ENCODE measurements around the gene KRT35.

The KRT35 gene

GRCh38 chr17:41516147-41516829 is 35.3 kb upstream of the KRT35 start:
- no peak overlapping the region for H3K9ac ChIP-seq (ENCODE audit: low read length)
- no peak overlapping the region for H2BK5ac ChIP-seq (ENCODE audit: low read depth, low read length, poor library complexity)
- H3K79me2 ChIP-seq (ENCODE audit: control insufficient read depth, insufficient read depth, low read length, poor library complexity), result no peaks in the 10 kb centered on the region
- no peak overlapping the region for H2AFZ ChIP-seq (ENCODE audit: insufficient read depth, low read length, poor library complexity)
- no peaks in the 10 kb centered on the region for H3K36me3 ChIP-seq (ENCODE audit: control insufficient read depth in 1 of 2, insufficient read depth in 2 of 2, low read length in 2 of 2)
- H4K8ac ChIP-seq (ENCODE audit: low read depth, low read length), result no peak overlapping the region
- no peak overlapping the region for H3K27ac ChIP-seq (ENCODE audit: low read depth, low read length)
- H3K14ac ChIP-seq (ENCODE audit: low read length), result no peak overlapping the region
- H4K91ac ChIP-seq (ENCODE audit: low read depth, low read length), result no peak overlapping the region
- no peak overlapping the region for H3K18ac ChIP-seq (ENCODE audit: low read length)
- no CpG with 5 or more reads among the region's 14 CpGs for WGBS (ENCODE audit: extremely low coverage, insufficient coverage, insufficient read length)
- no peak overlapping the region for H3K4me3 ChIP-seq (ENCODE audit: low read depth, low read length)
- DNase-seq, result no peak
- no peak overlapping the region for H3K4me2 ChIP-seq (ENCODE audit: low read length)
- no peak overlapping the region for H4K12ac ChIP-seq (ENCODE audit: low read depth, low read length)
- no peak overlapping the region for H2AK5ac ChIP-seq (ENCODE audit: low read length)
- no peak overlapping the region for H3K23ac ChIP-seq (ENCODE audit: low read length)
- no peak overlapping the region for H2BK12ac ChIP-seq (ENCODE audit: low read length)
- no peak overlapping the region for H3K4ac ChIP-seq (ENCODE audit: low read depth, low read length)
- no peak overlapping the region for H2BK120ac ChIP-seq (ENCODE audit: insufficient read depth, low read length, poor library complexity)
- peaks cover 2 to 4% of the 10 kb centered on the region in 2 experiments for H3K4me1 ChIP-seq (ENCODE audit: control insufficient read depth in 1 of 2, insufficient read depth in 2 of 2, low read length in 2 of 2)
- no peaks in the 10 kb centered on the region for H3K79me1 ChIP-seq (ENCODE audit: low read length)
- no peaks in the 10 kb centered on the region for H3K27me3 ChIP-seq (ENCODE audit: insufficient read depth, low read length)
- H3K9me3 ChIP-seq (ENCODE audit: insufficient read depth, low read depth, low read length), result peaks cover 2% of the 10 kb centered on the region

GRCh38 chr17:41513168-41513547 is 32.2 kb upstream of the KRT35 start:
- H3K4me2 ChIP-seq (ENCODE audit: low read length), result no peak overlapping the region
- DNase-seq, result no peak
- H2BK120ac ChIP-seq (ENCODE audit: insufficient read depth, low read length, poor library complexity), result no peak overlapping the region
- H4K8ac ChIP-seq (ENCODE audit: low read depth, low read length), result no peak overlapping the region
- H3K79me1 ChIP-seq (ENCODE audit: low read length), result no peaks in the 10 kb centered on the region
- H3K9me3 ChIP-seq (ENCODE audit: insufficient read depth, low read depth, low read length), result no peaks in the 10 kb centered on the region
- H4K12ac ChIP-seq (ENCODE audit: low read depth, low read length), result no peak overlapping the region
- H3K18ac ChIP-seq (ENCODE audit: low read length), result no peak overlapping the region
- no peak overlapping the region for H3K23ac ChIP-seq (ENCODE audit: low read length)
- no peak overlapping the region for H3K27ac ChIP-seq (ENCODE audit: low read depth, low read length)
- no peak overlapping the region for H3K14ac ChIP-seq (ENCODE audit: low read length)
- H3K4me3 ChIP-seq (ENCODE audit: low read depth, low read length), result no peak overlapping the region
- no peaks in the 10 kb centered on the region for H3K27me3 ChIP-seq (ENCODE audit: insufficient read depth, low read length)
- no peak overlapping the region for H2AFZ ChIP-seq (ENCODE audit: insufficient read depth, low read length, poor library complexity)
- no peaks in the 10 kb centered on the region for H3K79me2 ChIP-seq (ENCODE audit: control insufficient read depth, insufficient read depth, low read length, poor library complexity)
- no peak overlapping the region for H2BK12ac ChIP-seq (ENCODE audit: low read length)
- no peak overlapping the region for H3K9ac ChIP-seq (ENCODE audit: low read length)
- no peak overlapping the region for H2BK5ac ChIP-seq (ENCODE audit: low read depth, low read length, poor library complexity)
- peaks cover 2 to 3% of the 10 kb centered on the region in 2 experiments for H3K4me1 ChIP-seq (ENCODE audit: control insufficient read depth in 1 of 2, insufficient read depth in 2 of 2, low read length in 2 of 2)
- no peak overlapping the region for H4K91ac ChIP-seq (ENCODE audit: low read depth, low read length)
- no peaks in the 10 kb centered on the region for H3K36me3 ChIP-seq (ENCODE audit: control insufficient read depth in 1 of 2, insufficient read depth in 2 of 2, low read length in 2 of 2)
- no CpG with 5 or more reads among the region's 5 CpGs for WGBS (ENCODE audit: extremely low coverage, insufficient coverage, insufficient read length)
- no peak overlapping the region for H3K4ac ChIP-seq (ENCODE audit: low read depth, low read length)
- H2AK5ac ChIP-seq (ENCODE audit: low read length), result no peak overlapping the region

DNA sequence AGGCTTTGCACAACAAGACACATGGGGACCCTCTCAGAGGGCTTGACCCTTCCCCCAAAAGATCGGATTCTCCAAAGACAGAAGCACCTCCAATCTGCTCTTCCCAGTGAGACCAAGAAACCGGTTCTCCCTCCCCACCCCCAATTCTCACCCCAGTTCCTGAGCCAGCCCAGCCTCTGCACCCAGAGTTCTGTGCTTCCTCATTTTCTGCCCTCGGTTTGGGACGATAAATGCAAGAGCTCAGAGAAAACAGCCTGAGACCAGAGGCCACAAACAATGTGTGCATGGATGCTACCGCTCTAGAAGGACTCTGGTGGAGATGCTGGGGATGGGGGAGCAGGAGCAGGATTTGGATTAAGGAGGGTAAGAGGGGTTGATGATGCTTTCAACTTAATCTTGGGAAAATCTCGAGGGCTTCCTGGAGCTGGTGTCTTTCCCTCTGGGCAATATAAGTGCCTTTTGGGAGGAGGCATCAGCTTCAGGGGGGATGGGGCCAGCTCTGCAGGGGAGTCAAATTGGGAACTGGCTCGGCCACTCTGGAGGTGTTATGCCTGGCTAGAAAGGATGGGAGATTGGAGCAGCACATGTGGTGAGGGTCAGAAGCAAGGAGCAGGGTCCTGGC is 31.7 kb upstream of the KRT35 start:
- no peaks in the 10 kb centered on the region for H3K79me2 ChIP-seq (ENCODE audit: control insufficient read depth, insufficient read depth, low read length, poor library complexity)
- H3K9me3 ChIP-seq (ENCODE audit: insufficient read depth, low read depth, low read length), result no peaks in the 10 kb centered on the region
- H3K14ac ChIP-seq (ENCODE audit: low read length), result no peak overlapping the region
- H3K4me3 ChIP-seq (ENCODE audit: low read depth, low read length), result no peak overlapping the region
- H3K4ac ChIP-seq (ENCODE audit: low read depth, low read length), result no peak overlapping the region
- H2AFZ ChIP-seq (ENCODE audit: insufficient read depth, low read length, poor library complexity), result no peak overlapping the region
- H4K91ac ChIP-seq (ENCODE audit: low read depth, low read length), result no peak overlapping the region
- no peak overlapping the region for H2BK12ac ChIP-seq (ENCODE audit: low read length)
- H4K12ac ChIP-seq (ENCODE audit: low read depth, low read length), result no peak overlapping the region
- H2BK120ac ChIP-seq (ENCODE audit: insufficient read depth, low read length, poor library complexity), result no peak overlapping the region
- no peak overlapping the region for H3K23ac ChIP-seq (ENCODE audit: low read length)
- H3K4me2 ChIP-seq (ENCODE audit: low read length), result no peak overlapping the region
- WGBS (ENCODE audit: extremely low coverage, insufficient coverage, insufficient read length), result no CpG with 5 or more reads among the region's 7 CpGs
- H4K8ac ChIP-seq (ENCODE audit: low read depth, low read length), result no peak overlapping the region
- H3K4me1 ChIP-seq (ENCODE audit: control insufficient read depth in 1 of 2, insufficient read depth in 2 of 2, low read length in 2 of 2), result peaks cover 2 to 3% of the 10 kb centered on the region in 2 experiments
- no peak overlapping the region for H2AK5ac ChIP-seq (ENCODE audit: low read length)
- H3K79me1 ChIP-seq (ENCODE audit: low read length), result no peaks in the 10 kb centered on the region
- no peak overlapping the region for H3K9ac ChIP-seq (ENCODE audit: low read length)
- H3K27ac ChIP-seq (ENCODE audit: low read depth, low read length), result no peak overlapping the region
- H3K36me3 ChIP-seq (ENCODE audit: control insufficient read depth in 1 of 2, insufficient read depth in 2 of 2, low read length in 2 of 2), result no peaks in the 10 kb centered on the region
- no peak for DNase-seq
- H3K27me3 ChIP-seq (ENCODE audit: insufficient read depth, low read length), result no peaks in the 10 kb centered on the region
- no peak overlapping the region for H3K18ac ChIP-seq (ENCODE audit: low read length)
- H2BK5ac ChIP-seq (ENCODE audit: low read depth, low read length, poor library complexity), result no peak overlapping the region

- Histone ChIP-seq H2AFZ (ENCODE audit: insufficient read depth, low read length, poor library complexity) (no peak overlapping the region), H4K12ac (ENCODE audit: low read depth, low read length) (no peak overlapping the region), H4K91ac (ENCODE audit: low read depth, low read length) (no peak overlapping the region), H3K14ac (ENCODE audit: low read length) (no peak overlapping the region), H2AK5ac (ENCODE audit: low read length) (no peak overlapping the region), H2BK120ac (ENCODE audit: insufficient read depth, low read length, poor library complexity) (no peak overlapping the region), H3K23ac (ENCODE audit: low read length) (no peak overlapping the region), H3K9ac (ENCODE audit: low read length) (no peak overlapping the region), H3K4me3 (ENCODE audit: low read depth, low read length) (no peak overlapping the region), H3K4me1 (ENCODE audit: control insufficient read depth in 1 of 2, insufficient read depth in 2 of 2, low read length in 2 of 2) (peaks cover 3% of the 10 kb centered on the region in 2 experiments), H4K8ac (ENCODE audit: low read depth, low read length) (no peak overlapping the region), H2BK12ac (ENCODE audit: low read length) (no peak overlapping the region), H3K27ac (ENCODE audit: low read depth, low read length) (no peak overlapping the region), H3K4ac (ENCODE audit: low read depth, low read length) (no peak overlapping the region), H3K18ac (ENCODE audit: low read length) (no peak overlapping the region), H3K36me3 (ENCODE audit: control insufficient read depth in 1 of 2, insufficient read depth in 2 of 2, low read length in 2 of 2) (no peaks in the 10 kb centered on the region), H3K79me1 (ENCODE audit: low read length) (no peaks in the 10 kb centered on the region), H3K79me2 (ENCODE audit: control insufficient read depth, insufficient read depth, low read length, poor library complexity) (no peaks in the 10 kb centered on the region), H3K9me3 (ENCODE audit: insufficient read depth, low read depth, low read length) (no peaks in the 10 kb centered on the region), H3K4me2 (ENCODE audit: low read length) (no peak overlapping the region), H2BK5ac (ENCODE audit: low read depth, low read length, poor library complexity) (no peak overlapping the region), H3K27me3 (ENCODE audit: insufficient read depth, low read length) (no peaks in the 10 kb centered on the region)
- DNase-seq, result no peak
- no CpG with 5 or more reads among the region's 10 CpGs for WGBS (ENCODE audit: extremely low coverage, insufficient coverage, insufficient read length)
Observed at GRCh38 chr17:41511716-41512115, 30.8 kb upstream of the KRT35 start.

Measured in trophoblast cell (in vitro differentiated cells and primary cell).